Measurements from ENCODE around the gene BRSK1.

- TF ChIP-seq RAD21 (IDR thresholded peaks at IDR 0.05; ENCODE audit: low read depth) (no peak), TEAD4 (IDR thresholded peaks at IDR 0.05) (no peak), TCF12 (IDR thresholded peaks at IDR 0.05; ENCODE audit: low read depth) (no peak)
- TF ChIP-seq, protein P1, sequence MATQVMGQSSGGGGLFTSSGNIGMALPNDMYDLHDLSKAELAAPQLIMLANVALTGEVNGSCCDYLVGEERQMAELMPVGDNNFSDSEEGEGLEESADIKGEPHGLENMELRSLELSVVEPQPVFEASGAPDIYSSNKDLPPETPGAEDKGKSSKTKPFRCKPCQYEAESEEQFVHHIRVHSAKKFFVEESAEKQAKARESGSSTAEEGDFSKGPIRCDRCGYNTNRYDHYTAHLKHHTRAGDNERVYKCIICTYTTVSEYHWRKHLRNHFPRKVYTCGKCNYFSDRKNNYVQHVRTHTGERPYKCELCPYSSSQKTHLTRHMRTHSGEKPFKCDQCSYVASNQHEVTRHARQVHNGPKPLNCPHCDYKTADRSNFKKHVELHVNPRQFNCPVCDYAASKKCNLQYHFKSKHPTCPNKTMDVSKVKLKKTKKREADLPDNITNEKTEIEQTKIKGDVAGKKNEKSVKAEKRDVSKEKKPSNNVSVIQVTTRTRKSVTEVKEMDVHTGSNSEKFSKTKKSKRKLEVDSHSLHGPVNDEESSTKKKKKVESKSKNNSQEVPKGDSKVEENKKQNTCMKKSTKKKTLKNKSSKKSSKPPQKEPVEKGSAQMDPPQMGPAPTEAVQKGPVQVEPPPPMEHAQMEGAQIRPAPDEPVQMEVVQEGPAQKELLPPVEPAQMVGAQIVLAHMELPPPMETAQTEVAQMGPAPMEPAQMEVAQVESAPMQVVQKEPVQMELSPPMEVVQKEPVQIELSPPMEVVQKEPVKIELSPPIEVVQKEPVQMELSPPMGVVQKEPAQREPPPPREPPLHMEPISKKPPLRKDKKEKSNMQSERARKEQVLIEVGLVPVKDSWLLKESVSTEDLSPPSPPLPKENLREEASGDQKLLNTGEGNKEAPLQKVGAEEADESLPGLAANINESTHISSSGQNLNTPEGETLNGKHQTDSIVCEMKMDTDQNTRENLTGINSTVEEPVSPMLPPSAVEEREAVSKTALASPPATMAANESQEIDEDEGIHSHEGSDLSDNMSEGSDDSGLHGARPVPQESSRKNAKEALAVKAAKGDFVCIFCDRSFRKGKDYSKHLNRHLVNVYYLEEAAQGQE (IDR thresholded peaks at IDR 0.05; ENCODE audit: low read depth): no peak
- TF ChIP-seq, protein P2, sequence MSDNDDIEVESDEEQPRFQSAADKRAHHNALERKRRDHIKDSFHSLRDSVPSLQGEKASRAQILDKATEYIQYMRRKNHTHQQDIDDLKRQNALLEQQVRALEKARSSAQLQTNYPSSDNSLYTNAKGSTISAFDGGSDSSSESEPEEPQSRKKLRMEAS (IDR thresholded peaks at IDR 0.05): no peak
These were observed 41.8 kb upstream of the BRSK1 start for GRCh38 chr19:55241935-55242464.
